CD4-positive, alpha-beta T cell treated with Interleukin-15 for 4 hours (primary cell): ENCODE measurements around the gene RIMBP2.

ENCODE experiments used
- DNase-seq: peaks from one replicate; pipeline ENCODE4 v3.0.0-alpha.2; 2020; ENCODE audit warnings: low spot score

The RIMBP2 gene

DNA sequence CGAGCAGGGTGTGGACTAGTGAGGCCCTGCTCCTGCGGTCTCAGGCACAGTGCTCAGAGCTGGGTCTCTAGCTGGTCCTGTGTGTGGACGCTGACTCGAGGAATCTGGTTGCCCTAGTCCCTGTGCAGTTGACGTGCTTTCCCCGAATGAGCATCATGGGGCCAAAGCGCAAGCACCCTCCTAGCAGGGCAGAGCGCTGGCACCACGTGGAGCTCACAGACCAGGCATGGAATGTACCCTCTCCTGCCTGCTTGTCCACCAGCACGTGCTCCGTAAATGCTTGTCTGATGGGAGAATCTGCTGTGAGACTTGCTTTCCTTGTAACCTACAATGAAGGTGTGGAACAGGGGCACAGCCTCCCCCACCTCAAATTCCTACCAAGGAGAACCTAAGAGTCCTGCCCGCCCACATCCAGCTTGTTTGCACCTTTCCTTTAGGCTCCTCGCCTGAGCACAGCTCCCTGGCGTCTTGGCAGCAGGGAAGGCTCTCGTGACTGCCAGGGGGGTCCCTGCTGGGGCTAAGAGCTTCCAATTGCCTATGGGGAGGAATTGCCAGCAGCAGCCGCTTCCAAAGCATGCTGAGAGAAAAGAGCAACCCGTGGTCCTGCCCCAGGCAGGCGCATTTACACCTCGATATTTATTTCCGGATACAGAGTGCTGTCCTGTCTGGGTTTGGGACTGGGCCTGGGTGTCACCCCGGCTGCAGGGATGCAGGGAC, 253.4 kb downstream of the RIMBP2 start:
- no peak for DNase-seq

DNA sequence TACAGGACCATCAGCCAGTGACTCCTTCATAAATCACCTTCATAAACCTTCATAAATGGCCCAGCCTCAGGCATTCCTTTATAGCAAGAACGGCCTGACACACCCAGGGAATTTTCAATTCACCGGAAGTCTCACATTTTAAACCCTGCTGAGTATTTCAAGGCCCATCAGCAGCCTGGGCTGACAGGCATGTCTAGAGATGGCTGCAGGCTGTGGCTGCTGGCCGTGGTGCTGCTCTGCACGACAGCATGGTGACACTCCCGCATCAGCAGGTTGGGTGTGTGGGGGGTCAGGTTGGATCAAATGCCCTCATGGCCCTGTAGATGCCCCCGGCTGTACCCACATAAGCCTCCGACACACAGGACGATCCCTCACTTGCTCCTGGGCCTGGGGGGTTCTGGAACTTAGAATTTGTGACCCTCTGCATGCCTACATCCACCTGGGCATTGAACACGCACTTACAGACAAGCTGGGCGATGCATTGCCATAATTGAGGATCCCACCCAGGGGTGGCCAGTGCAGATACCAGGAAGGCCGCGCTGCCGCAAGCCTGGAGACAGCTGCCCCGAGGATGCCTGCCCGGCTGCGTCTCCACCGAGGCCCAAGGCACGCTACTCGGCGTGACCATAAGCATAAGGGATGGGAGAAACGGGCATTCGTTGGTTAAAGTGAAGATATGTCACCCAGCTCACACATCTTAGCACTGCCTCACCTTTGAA, 254.1 kb downstream of the RIMBP2 start:
- no peak for DNase-seq

DNA sequence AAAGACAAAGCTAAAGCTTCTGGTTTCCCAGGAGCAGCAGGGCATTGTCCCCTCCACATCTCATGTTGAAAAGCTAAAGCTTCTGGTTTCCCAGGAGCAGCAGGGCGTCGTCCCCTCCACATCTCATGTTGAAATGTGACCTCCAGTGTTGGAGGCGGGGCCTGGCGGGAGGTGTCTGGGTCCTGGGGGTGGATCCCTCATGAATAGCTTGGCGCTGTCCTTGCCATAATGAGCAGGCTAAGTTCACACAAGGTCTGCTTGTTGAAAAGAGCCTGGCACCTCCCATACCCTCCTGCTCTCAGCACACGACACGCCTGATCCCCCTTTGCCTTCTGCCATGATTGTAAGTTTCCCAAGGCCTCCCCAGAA, 254.7 kb downstream of the RIMBP2 start:
- DNase-seq = no peak

DNA sequence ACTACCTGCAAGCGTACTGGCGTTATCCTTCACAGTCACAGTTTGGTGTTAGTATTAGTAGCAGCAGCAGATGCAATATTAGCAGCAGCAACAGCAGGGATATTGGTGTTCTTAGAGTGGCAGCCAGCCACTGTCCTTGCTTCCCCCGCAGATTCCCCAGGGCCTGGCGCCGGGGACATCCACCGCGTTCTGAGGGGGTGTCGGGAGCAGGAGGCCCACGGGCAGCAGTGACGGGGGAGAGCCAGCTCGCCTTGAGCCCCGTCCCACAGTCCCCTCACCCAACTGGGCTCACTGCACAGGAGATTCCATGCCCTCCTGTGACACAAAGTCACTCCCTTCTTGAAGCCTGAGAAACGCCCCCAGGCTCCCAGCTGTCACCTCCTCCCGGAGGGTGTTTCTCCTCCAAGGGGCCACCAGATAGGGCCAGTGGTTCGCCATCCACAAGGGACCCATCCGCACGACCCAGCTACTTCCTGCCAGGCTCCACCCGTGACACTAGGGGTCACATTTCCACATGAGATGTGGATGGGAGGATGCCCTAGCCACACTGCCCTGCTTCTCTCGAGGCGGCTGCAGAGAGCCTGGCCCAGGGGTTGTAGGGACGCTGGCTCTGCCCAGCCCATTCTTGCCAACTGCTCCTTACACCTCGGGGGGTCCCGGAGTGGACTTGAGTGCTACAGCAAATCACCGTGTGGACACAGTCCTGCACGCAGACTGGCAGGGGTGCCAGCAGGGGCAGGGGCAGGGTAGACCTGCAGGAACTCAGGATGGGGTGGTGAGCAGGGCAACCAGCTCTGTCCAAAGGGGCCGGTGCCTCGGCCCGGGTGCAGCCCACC, 255.3 kb downstream of the RIMBP2 start:
- no peak for DNase-seq

DNA sequence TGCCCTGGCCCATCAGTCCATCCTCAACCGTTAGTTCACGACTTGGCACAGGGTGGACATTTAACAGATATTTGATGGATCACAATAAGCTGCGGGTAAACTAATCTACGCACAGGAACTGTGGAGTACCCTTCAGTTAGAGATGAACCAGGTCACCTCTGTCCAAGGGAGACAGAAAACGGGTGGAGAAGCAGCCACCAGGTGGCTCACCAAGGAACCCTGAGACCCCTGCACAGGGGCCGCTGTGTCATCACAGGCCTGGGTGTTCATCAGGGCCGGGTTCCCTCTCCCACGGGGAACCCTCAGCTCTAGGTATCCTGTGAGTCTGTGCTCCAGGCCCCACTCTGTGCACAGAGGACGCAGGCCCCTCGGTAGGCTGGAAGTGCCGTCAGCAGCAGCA, 256.2 kb downstream of the RIMBP2 start:
- no peak for DNase-seq

DNA sequence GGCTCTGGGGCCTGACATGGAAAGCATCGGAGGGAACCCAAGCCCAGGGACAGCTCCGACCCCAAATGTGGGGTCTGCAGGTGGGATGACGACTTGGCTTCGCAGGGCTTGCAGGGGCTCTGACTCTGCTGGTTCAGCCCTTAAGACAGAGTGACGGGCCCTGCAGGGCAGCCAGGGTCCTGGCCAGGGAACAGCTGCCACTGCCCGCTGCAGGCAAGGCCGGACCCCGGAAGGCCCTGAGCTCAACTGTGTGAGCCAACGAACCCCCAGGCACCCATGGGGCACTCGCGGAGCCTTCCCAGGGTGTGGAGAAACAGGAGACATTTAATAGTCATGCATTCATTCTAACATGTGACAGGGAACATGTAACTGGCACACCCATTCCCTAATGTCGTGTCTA, 257.8 kb downstream of the RIMBP2 start:
- no peak for DNase-seq

DNA sequence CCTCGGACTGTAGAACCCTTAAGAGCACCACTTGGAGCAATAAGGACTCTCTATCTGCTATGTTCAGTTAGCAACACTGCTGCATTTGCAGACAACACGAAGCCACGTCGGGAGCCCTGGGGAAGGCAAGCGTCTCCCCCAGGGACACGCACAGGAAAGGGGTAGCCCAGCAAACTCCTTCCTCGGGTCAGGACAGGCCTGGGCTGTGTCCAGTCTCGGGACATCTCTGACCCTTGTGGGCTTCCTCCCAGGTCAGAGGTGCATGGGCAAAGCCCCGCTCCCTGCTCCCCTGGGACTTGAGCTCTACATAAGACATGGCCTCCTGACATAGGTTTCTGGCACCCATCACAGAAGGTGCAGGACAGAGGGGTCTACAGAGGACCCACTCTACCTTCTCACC, 258.9 kb downstream of the RIMBP2 start:
- DNase-seq = no peak

DNA sequence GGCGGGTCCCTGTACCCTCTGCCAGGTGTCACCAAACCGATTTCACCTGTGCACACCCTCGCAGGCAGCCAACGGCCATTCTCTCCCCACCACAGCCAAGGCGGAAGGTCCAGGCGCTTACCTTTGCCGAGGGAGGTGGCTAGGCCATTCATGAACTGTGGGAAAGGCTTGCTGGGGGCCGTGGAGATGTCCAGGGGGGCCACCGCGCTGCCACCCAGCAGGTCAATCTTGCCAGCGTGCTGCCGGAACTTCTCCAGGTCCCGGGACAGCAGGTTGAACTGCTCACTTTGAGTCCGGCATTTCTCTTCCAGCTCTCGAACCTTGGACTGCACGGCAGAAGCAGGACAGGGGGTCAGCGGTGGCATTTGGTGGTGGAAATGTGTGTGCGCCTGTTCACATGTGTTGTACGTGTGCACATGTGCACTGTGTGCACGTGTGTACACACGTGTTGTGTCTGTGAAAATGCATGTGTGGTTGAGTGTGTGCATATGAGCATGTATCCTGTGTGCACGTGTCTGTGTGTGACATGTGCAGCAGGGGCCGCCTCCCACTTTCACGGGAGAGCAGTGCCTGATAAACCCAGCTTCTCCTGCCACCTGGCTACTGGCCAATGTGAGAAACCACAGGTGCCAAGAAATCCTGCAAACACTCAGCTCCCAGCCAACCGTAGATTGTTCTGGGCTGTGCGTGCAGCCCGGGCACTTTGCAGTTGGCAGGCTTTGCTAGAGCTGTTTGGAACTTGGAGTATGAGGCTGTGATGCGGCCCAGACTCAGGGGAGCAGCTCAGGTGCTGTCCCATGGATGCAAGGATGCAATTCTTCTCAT, 259.5 kb downstream of the RIMBP2 start:
- DNase-seq = no peak

DNA sequence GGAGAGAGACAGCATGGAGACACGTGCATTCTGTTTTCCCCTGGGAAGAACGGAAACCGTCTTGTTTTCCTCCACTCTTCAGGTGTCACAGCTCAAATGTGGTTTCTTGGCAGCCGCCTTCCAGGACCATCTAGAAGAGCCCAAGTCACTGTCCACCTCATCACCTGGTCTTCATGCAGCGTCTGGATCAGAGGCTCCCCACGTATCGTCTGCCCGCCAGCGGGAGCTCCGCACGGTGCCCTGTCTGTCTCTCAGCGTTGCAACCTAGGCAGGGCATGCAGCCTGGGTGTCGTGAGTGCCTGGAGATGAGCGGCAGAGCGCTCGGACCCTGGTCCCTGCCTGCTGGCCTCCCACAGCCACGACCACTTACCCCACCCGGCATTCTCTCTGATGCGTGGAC, 260.9 kb downstream of the RIMBP2 start:
- no peak for DNase-seq

DNA sequence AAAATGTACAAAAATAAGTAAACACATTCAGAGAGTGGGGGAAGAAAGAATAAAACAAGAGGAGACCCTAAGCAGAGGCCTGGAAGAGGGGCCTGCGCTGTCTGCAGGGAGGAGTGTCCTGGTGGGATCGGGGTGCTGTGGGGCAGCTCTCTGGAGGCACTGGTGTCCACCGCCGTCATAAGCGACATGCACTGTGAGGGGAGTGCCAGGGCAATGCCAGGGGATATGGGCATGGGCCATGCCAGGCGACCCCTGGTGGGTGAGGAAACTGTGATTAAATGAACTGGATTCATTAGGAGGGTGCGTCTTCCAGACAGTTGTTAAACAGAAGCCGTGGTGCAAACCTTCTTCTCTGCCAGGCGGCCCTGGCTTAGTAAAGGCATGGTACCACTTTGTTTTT, 261.8 kb downstream of the RIMBP2 start:
- no peak for DNase-seq

DNA sequence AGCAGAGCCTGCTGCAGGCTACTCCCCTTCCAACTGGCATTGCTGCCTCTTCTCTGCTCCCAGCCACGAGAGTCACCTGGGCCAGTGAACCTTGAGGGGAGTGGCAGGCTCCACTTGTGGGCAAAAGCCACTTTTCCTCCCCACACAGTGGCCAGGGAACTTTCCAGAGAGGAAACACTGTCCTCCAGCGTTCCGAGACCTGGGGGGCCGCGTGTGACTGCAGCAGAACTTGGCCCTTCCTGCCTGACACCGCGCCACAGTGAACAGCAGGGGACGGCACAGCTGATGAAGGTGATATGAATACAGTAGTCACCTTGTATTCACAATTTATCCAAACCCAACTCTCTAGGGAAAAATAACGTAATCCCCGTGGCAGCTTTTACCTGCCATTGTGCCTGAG, 263.6 kb downstream of the RIMBP2 start:
- no peak for DNase-seq

DNA sequence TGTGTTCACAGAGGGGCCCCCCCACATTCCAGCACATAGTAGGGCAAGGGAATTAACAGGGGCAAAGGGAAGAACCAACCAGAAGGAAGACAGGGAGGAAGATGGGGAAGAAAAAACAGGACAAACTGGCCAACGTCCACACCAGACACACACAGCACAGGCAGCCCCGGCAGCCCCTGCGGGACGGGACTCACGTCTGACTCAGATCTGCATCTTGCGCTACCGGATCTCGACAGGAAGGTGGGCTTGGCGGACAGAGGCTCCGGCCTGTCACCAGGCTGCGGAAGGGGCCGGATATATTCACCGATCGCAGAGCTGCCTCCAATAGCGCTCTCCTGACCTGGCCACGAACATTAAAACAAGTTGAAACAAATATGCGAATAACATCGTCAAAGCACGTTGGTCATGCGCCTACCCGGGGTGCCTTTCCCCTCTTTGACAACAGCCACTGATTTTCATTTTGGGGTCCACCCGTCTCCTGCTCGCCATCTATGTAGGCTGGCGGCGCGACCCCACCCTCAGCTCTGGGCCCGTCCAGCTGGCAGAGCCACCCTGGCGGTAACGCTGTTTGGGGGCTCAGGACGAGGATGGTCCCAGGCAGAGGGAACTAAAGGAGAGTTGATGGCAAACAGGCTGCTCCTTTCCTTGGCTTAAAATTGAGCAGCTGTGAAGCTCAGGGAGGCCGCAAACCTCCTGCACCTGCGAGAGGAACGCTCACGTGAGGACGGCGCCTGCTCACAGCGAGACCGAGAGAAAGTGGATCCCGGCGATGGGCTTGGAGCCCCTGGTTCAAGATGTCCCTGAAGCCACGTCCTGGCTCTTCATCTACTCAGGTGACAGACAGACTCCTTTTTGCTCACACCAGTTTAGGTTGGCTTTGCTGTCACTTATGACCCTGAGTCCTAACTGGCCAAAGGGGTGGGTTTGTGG, 264.8 kb downstream of the RIMBP2 start:
- DNase-seq = no peak

DNA sequence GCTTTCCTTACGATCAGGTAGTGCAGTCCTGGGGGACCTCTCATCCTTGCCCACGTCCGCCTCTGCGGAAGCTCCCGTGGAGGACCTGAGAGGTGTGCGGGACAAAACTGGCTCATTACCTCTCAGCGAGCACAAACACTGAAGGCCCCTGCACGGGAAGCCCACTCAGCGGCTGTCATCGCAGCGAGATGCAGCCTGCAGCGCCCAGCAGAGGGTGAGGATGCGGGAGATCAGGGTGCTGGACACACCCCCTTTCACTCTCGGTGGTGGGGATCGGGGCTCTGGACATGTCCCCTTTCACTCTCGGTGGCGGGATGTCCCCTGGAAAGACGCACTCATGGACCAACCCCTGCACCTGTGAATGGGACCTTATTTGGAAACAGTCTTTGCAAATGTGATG, 266.8 kb downstream of the RIMBP2 start:
- DNase-seq = no peak

DNA sequence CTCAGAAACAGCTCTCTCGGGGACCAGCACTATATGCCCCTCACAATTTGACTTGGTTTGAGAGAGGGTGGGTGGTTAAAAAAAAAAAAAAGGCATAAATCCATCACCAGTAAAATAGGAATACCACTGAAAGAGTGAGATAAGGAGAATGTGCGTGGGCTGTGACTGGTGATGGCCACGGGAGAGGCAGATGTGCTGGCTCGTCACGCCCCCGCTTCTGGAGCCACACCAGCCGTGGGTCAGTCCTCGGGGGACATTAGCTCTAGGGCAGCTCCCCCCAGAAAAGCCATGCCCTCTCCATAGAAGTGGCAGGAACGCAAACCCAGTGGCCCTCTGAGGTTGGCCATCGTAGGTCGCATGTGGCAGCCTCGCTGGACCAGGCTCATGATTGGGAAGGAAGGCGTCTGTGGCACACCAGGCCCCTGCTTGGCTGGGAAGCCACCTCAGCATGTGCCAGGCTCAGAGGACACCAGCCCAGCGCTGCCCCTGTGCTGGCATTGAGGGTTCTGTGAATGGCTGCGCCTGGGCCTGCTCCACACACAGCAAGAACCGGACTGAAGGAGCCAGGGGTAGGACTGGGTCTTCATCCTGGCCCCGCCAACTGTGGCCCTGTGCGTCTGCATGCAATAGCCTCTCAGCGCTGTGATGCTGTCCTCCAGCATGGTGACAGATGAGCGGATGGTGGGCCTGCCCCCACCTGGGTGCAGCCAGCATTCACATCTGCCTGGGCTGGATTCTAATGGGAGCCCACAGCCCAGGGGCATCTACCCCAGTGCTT, 267.9 kb downstream of the RIMBP2 start:
- DNase-seq = no peak

DNA sequence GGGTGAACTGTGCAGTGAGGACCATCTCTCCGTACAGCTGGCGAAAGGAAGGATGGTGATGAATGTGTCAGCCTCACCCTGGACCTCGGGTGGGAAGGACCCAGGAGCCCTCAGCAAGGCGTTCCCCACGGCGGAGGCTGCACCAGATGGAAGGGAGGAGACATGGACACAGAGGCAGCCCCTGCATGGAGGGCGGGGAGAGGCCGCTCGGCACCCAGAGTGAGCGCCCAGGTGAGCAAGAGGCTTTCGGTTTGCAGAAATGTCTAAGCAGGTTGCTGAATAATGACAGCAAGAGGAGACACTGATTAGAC, 268.5 kb downstream of the RIMBP2 start:
- no peak for DNase-seq

DNA sequence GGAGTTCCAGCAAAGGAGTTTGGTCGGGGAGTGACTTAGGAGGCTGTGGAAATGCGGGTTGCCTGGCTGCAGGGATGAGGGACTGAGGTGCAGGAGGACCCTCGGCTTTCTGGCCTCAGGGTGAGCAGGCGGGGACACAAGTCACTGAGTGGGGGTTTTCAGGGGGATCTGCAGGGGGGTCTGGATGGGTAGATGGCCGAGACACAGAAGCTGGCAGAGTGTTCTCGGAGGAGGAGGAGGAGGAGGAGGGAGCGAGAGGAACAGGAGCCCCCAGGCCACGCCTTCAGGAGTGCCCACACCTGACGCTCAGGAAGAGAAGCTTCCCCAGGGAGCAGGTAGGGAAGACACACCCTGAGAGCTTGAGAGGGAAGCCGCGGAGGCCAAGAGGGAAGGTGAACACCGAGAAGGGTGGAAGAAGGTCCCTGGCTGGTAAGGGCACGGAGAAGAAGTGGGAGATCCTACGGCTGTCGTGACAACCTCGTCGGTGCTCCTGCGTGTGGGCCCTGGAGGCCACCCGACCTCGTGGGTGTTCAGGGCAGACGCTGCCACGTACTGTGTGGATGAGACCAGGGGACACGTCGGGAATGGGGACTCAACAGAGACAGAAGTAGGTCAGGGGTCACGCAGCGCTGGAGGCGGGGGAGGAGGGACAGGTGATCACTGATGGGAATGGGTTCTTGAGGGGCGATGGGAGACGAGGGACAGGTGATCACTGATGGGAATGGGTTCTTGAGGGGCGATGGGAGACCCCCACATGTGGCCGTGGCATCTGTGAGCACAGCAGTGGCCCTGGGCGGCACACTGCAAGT, 269.0 kb downstream of the RIMBP2 start:
- DNase-seq = no peak

DNA sequence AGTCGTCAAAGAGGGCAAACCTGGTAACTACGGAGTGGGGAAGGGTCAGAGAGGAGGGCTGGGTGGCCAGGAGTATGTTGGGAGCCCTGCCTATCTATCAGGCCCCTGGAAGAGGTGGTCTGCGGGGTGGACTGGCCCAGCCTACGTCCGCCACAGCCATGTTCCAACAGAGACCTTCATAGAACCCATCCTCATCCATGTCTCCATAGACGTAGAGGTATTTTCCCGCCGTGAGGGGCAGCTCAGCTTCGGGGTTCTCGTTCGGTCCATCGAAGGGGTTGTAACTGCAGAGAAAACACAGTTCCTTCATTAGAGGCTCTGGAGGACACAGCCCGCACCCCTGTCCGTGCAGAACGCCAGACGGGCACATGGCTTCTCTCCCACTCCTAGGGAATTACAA, 271.1 kb downstream of the RIMBP2 start:
- DNase-seq = no peak

DNA sequence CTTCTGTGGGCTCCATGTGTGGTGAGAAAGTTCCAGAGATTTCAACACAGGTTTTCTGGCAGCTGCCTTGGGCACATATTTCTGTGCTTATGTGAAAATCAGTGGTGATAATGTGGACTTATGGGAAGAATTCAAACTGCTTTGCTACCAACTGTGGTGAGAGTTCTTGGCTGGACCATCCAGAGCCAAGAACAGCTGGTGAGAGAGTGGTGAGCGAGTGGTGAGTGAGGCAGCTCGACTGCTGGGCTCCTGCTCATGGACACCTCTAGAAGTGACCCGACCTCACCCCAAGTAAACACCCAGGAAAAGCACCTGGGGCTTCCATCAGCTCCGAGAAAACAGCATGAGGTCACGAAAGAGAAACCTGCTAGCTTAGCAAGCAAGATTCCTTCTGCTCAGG, 272.0 kb downstream of the RIMBP2 start:
- no peak for DNase-seq
